IMR-90 (cell line): ENCODE data around the gene MTLN. TPM values are rescaled to one million over a fixed set of nuclear protein-coding genes. Genes with fewer than 3 reads are reported as not detected.

Experiments used
- ATAC-seq: fragments of 200-7000 bp; cut with Tn5 transposase; 2 replicates; pipeline ENCODE4 v1.9.1; 2020; ENCODE audit warnings: low read depth, mild to moderate bottlenecking, moderate library complexity
- BruUV-seq: library from RNA; stranded (reverse); fragments of 400-500 nt; replicated peaks from 2 replicates; lab custom pipeline; 2021; lab: Mats Ljungman, UMichigan
- CTCF ChIA-PET: fragments of 300-600 bp; formaldehyde crosslinking; extraction: SDS; loops from one replicate; lab custom pipeline; 2021; ENCODE audit warnings: antibody characterized with exemption; lab: Yijun Ruan, JAX
- POLR2A ChIA-PET: fragments of 300-600 bp; sonication (Branson Sonifier 250); formaldehyde crosslinking; loops from one replicate; lab custom pipeline; 2022; ENCODE audit warnings: antibody characterized with exemption; ENCODE audit not compliant: unreplicated experiment; lab: Charles Lee
- DNase-seq: peaks from one replicate; pipeline ENCODE4 v3.0.0; 2013
- H2AFZ ChIP-seq: replicated peaks from 2 replicates; pipeline ENCODE3; 2013; ENCODE audit warnings: low read length, mild to moderate bottlenecking; ENCODE audit not compliant: poor library complexity
- H2AK5ac ChIP-seq: 2 replicates; pipeline ENCODE4 v1.6.1; 2013; ENCODE audit warnings: low read depth, low read length, inconsistent platforms
- H2AK9ac ChIP-seq: replicated peaks from 2 replicates; pipeline ENCODE3; 2013; ENCODE audit warnings: mild to moderate bottlenecking, low read depth, low read length, moderate library complexity; ENCODE audit not compliant: poor library complexity
- H2BK120ac ChIP-seq: 2 replicates; pipeline ENCODE4 v1.6.1; 2013; ENCODE audit warnings: low read depth, low read length, inconsistent platforms
- H2BK15ac ChIP-seq: 3 replicates; pipeline ENCODE4 v1.6.1; 2013; ENCODE audit warnings: low read depth, low read length, inconsistent platforms
- H2BK20ac ChIP-seq: 2 replicates; pipeline ENCODE4 v1.6.1; 2013; ENCODE audit warnings: low read depth, mild to moderate bottlenecking, inconsistent platforms, low read length, moderate library complexity
- H2BK5ac ChIP-seq: 2 replicates; pipeline ENCODE4 v1.6.1; 2013; ENCODE audit warnings: mild to moderate bottlenecking, low read depth, low read length, inconsistent platforms; ENCODE audit not compliant: poor library complexity, severe bottlenecking
- H3K14ac ChIP-seq: replicated peaks from 2 replicates; pipeline ENCODE4 v1.6.1; 2013; ENCODE audit warnings: low read depth, low read length, inconsistent platforms
- H3K18ac ChIP-seq: 2 replicates; pipeline ENCODE4 v1.6.1; 2013; ENCODE audit warnings: low read depth, low read length, control low read depth
- H3K23ac ChIP-seq: 2 replicates; pipeline ENCODE4 v1.6.1; 2013; ENCODE audit warnings: low read depth, low read length, inconsistent platforms
- H3K27ac ChIP-seq: 2 replicates; pipeline ENCODE4 v1.5.1; 2013; ENCODE audit warnings: mild to moderate bottlenecking, control low read depth, low read length; ENCODE audit not compliant: insufficient read depth
- H3K27me3 ChIP-seq: 2 replicates; pipeline ENCODE4 v1.6.1; 2013; ENCODE audit warnings: low read length; ENCODE audit not compliant: control insufficient read depth, insufficient read depth
- H3K36me3 ChIP-seq: 2 replicates; pipeline ENCODE4 v1.6.1; 2013; ENCODE audit warnings: low read length, mixed read lengths; ENCODE audit not compliant: control insufficient read depth, insufficient read depth
- H3K4ac ChIP-seq: 2 replicates; pipeline ENCODE4 v1.6.1; 2013; ENCODE audit warnings: low read depth, low read length, inconsistent platforms
- H3K4me1 ChIP-seq: 2 replicates; pipeline ENCODE4 v1.6.1; 2013; ENCODE audit warnings: low read length, mixed read lengths; ENCODE audit not compliant: control insufficient read depth, insufficient read depth
- H3K4me2 ChIP-seq: 2 replicates; pipeline ENCODE4 v1.6.1; 2013; ENCODE audit warnings: low read depth, mild to moderate bottlenecking, control low read depth, low read length, moderate library complexity
- H3K4me3 ChIP-seq: 2 replicates; pipeline ENCODE4 v1.5.1; 2013; ENCODE audit warnings: low read depth, mild to moderate bottlenecking, control low read depth, low read length, moderate library complexity; ENCODE audit not compliant: insufficient read depth
- H3K56ac ChIP-seq: 2 replicates; pipeline ENCODE4 v1.6.1; 2013; ENCODE audit warnings: low read length, inconsistent platforms; ENCODE audit not compliant: insufficient read depth; ENCODE audit errors: extremely low read depth
- H3K79me1 ChIP-seq, 2 experiments: 2 replicates each; pipeline ENCODE4 v1.6.1; 2013; ENCODE audit warnings: low read length in 2 of 2, inconsistent platforms in 1 of 2, low read depth in 1 of 2
- H3K9ac ChIP-seq: 2 replicates; pipeline ENCODE4 v1.6.1; 2013; ENCODE audit warnings: low read depth, low read length, control low read depth
- H3K9me1 ChIP-seq: 2 replicates; pipeline ENCODE4 v1.6.1; 2013; ENCODE audit warnings: low read length, inconsistent platforms; ENCODE audit not compliant: insufficient read depth
- H3K9me3 ChIP-seq: 2 replicates; pipeline ENCODE4 v1.6.1; 2013; ENCODE audit warnings: low read length; ENCODE audit not compliant: control insufficient read depth, insufficient read depth
- H4K20me1 ChIP-seq: 2 replicates; pipeline ENCODE4 v1.6.1; 2013; ENCODE audit warnings: low read length, inconsistent platforms; ENCODE audit not compliant: insufficient read depth
- H4K5ac ChIP-seq: 2 replicates; pipeline ENCODE4 v1.6.1; 2013; ENCODE audit warnings: mild to moderate bottlenecking, low read depth, low read length, control low read depth
- H4K8ac ChIP-seq, 2 experiments: 2 replicates each; pipeline ENCODE4 v1.6.1; 2013; ENCODE audit warnings: low read depth in 2 of 2, low read length in 2 of 2, control low read depth in 1 of 2, inconsistent platforms in 1 of 2
- H4K91ac ChIP-seq: 2 replicates; pipeline ENCODE4 v1.6.1; 2013; ENCODE audit warnings: low read depth, low read length, inconsistent platforms; ENCODE audit not compliant: insufficient read depth
- BHLHE40 ChIP-seq: fragments of 150-350 bp; IDR thresholded peaks from 2 replicates; pipeline ENCODE4 v1.6.1; 2016; ENCODE audit warnings: mild to moderate bottlenecking, low read depth, low read length
- CEBPB ChIP-seq: IDR thresholded peaks from 2 replicates; pipeline ENCODE4 v1.6.1; 2012; ENCODE audit warnings: low read depth, low read length, improper control_type of control experiment
- CHD1 ChIP-seq: IDR thresholded peaks from 2 replicates; pipeline ENCODE4 v1.6.1; 2012; ENCODE audit warnings: low read depth, low read length, improper control_type of control experiment
- FOS ChIP-seq: fragments of 150-350 bp; IDR thresholded peaks from 2 replicates; pipeline ENCODE4 v1.6.1; 2016; ENCODE audit warnings: low read depth, low read length
- MAFK ChIP-seq: IDR thresholded peaks from 2 replicates; pipeline ENCODE4 v1.6.1; 2012; ENCODE audit warnings: low read depth, low read length, improper control_type of control experiment
- MAZ ChIP-seq: IDR thresholded peaks from 2 replicates; pipeline ENCODE4 v1.6.1; 2012; ENCODE audit warnings: low read depth, mild to moderate bottlenecking, low read length, improper control_type of control experiment, moderate library complexity, borderline replicate concordance
- MXI1 ChIP-seq: IDR thresholded peaks from 2 replicates; pipeline ENCODE4 v1.6.1; 2012; ENCODE audit warnings: low read depth, mild to moderate bottlenecking, low read length, moderate library complexity, borderline replicate concordance
- NFE2L2 ChIP-seq: fragments of 150-350 bp; IDR thresholded peaks from 2 replicates; pipeline ENCODE4 v1.6.1; 2016; ENCODE audit warnings: low read depth, mild to moderate bottlenecking, low read length
- POLR2A ChIP-seq: IDR thresholded peaks from 2 replicates; pipeline ENCODE4 v1.6.1; 2012; ENCODE audit warnings: mild to moderate bottlenecking, low read depth, low read length
- RAD21 ChIP-seq: IDR thresholded peaks from 2 replicates; pipeline ENCODE4 v1.6.1; 2012; ENCODE audit warnings: low read length, improper control_type of control experiment
- RCOR1 ChIP-seq: IDR thresholded peaks from 2 replicates; pipeline ENCODE4 v1.6.1; 2012; ENCODE audit warnings: mild to moderate bottlenecking, low read length, improper control_type of control experiment; ENCODE audit not compliant: insufficient replicate concordance
- RFX5 ChIP-seq: IDR thresholded peaks from 2 replicates; pipeline ENCODE4 v1.8.0; 2012; ENCODE audit warnings: low read depth, mild to moderate bottlenecking, low read length, moderate library complexity
- SMC3 ChIP-seq: fragments of 150-350 bp; IDR thresholded peaks from 2 replicates; pipeline ENCODE4 v1.6.1; 2016; ENCODE audit warnings: low read depth, mild to moderate bottlenecking, antibody characterized with exemption, low read length, moderate library complexity
- USF2 ChIP-seq: fragments of 150-350 bp; IDR thresholded peaks from 2 replicates; pipeline ENCODE4 v1.6.1; 2017; ENCODE audit warnings: mild to moderate bottlenecking, antibody characterized with exemption, low read length, low read depth
- WGBS, 2 experiments: methylation state at CpG; one replicate each; pipeline versions ENCODE4 v1.1.5 to v1.1.7; 2013; ENCODE audit warnings: missing lambda C conversion rate in 2 of 2; ENCODE audit not compliant: insufficient read length in 1 of 2; ENCODE audit errors: extremely low coverage in 2 of 2; 5-methylcytosine and 5-hydroxymethylcytosine counted together
- dilution Hi-C: fragments of 300-500 bp; cut with HindIII; formaldehyde crosslinking; loops from one replicate; pipeline ENCODE4 v1.14.3; 2018; ENCODE audit warnings: low sequenced_read_pairs; ENCODE audit not compliant: unreplicated experiment
- in situ Hi-C: fragments of 300-500 bp; cut with MboI; formaldehyde crosslinking; loops from 3 replicates; pipeline ENCODE4 v1.14.3; 2019; ENCODE audit warnings: low sequenced_read_pairs, inconsistent platforms, mixed read lengths
- intact Hi-C: fragments of 100-400 bp; cut with micrococcal nuclease; formaldehyde crosslinking; loops from 2 replicates; pipeline ENCODE4 v1.10.0; 2022
- polyA plus RNA-seq, 3 experiments: library from polyadenylated mRNA; depleted of rRNA; stranded (reverse); fragments of >200 nt; gene quantifications; 2 replicates each; pipeline ENCODE4 v1.2.3, GENCODE V29; 2012; ENCODE audit warnings: low replicate concordance in 1 of 3
- total RNA-seq: library from RNA; depleted of rRNA; stranded (reverse); fragments of >200 nt; gene quantifications from 2 replicates; pipeline ENCODE4 v1.2.3, GENCODE V29; 2012
- TF ChIP-seq, protein P1 (sequence below): conservative IDR thresholded peaks from 2 replicates; pipeline ENCODE4 v1.5.1; 2012; ENCODE audit warnings: mild to moderate bottlenecking, low read depth, low read length, improper control_type of control experiment
- TF ChIP-seq, protein P2 (sequence below): fragments of 150-350 bp; IDR thresholded peaks from 2 replicates; pipeline ENCODE4 v1.6.1; 2016; ENCODE audit warnings: low read depth, mild to moderate bottlenecking, low read length, moderate library complexity, borderline replicate concordance

Gene MTLN
- total and polyA plus RNA-seq, 2 of the 4 experiments (the other 2 are of a cell fraction): 13.5 to 14.5 TPM

GRCh38 chr2:110219496-110220189, 7.3 kb upstream of the MTLN start:
- H3K56ac ChIP-seq: no peak overlapping the region
- no peak overlapping the region for H3K9ac ChIP-seq
- H3K9me1 ChIP-seq: no peaks in the 10 kb centered on the region
- dilution Hi-C loops (no loop called here), intact Hi-C loops (no loop called here), in situ Hi-C loops (no loop called here)
- BruUV-seq: no TSS peak
- no peaks in the 10 kb centered on the region for H3K9me3 ChIP-seq
- no peak overlapping the region for H3K4me3 ChIP-seq
- H2AFZ ChIP-seq: no peak overlapping the region
- peaks cover 37% of the 10 kb centered on the region for H3K27me3 ChIP-seq
- no peak overlapping the region for H2AK9ac ChIP-seq
- H2AK5ac ChIP-seq: no peak overlapping the region
- WGBS, 2 experiments: 25% methylated on average over 1 of the region's 1 CpG; no CpG with 5 or more reads in 1 of the 2 experiments
- no peaks in the 10 kb centered on the region for H3K4me1 ChIP-seq
- no peak overlapping the region for H3K23ac ChIP-seq
- H3K4me2 ChIP-seq: no peak overlapping the region
- H3K4ac ChIP-seq: no peak overlapping the region
- peak; percentile 48 for DNase-seq
- no peak overlapping the region for H2BK5ac ChIP-seq
- no peaks in the 10 kb centered on the region for H4K20me1 ChIP-seq
- no peak overlapping the region for H3K18ac ChIP-seq
- no peak overlapping the region for H4K91ac ChIP-seq
- H3K36me3 ChIP-seq: no peaks in the 10 kb centered on the region
- no peak overlapping the region for H3K14ac ChIP-seq
- no peaks in the 10 kb centered on the region for H3K79me1 ChIP-seq
- no peak overlapping the region for H2BK20ac ChIP-seq
- no peak overlapping the region for H4K8ac ChIP-seq
- no peak overlapping the region for H2BK15ac ChIP-seq
- peak; percentile 62 for ATAC-seq
- no peak for TF ChIP-seq POLR2A
- TF ChIP-seq NFE2L2: no peak
- no peak for TF ChIP-seq CEBPB
- TF ChIP-seq, protein P1, sequence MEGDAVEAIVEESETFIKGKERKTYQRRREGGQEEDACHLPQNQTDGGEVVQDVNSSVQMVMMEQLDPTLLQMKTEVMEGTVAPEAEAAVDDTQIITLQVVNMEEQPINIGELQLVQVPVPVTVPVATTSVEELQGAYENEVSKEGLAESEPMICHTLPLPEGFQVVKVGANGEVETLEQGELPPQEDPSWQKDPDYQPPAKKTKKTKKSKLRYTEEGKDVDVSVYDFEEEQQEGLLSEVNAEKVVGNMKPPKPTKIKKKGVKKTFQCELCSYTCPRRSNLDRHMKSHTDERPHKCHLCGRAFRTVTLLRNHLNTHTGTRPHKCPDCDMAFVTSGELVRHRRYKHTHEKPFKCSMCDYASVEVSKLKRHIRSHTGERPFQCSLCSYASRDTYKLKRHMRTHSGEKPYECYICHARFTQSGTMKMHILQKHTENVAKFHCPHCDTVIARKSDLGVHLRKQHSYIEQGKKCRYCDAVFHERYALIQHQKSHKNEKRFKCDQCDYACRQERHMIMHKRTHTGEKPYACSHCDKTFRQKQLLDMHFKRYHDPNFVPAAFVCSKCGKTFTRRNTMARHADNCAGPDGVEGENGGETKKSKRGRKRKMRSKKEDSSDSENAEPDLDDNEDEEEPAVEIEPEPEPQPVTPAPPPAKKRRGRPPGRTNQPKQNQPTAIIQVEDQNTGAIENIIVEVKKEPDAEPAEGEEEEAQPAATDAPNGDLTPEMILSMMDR: no peak
- TF ChIP-seq MXI1: no peak
- TF ChIP-seq RFX5: no peak
- TF ChIP-seq USF2: no peak
- TF ChIP-seq, protein P2, sequence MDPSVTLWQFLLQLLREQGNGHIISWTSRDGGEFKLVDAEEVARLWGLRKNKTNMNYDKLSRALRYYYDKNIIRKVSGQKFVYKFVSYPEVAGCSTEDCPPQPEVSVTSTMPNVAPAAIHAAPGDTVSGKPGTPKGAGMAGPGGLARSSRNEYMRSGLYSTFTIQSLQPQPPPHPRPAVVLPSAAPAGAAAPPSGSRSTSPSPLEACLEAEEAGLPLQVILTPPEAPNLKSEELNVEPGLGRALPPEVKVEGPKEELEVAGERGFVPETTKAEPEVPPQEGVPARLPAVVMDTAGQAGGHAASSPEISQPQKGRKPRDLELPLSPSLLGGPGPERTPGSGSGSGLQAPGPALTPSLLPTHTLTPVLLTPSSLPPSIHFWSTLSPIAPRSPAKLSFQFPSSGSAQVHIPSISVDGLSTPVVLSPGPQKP: no peak
- no peak for TF ChIP-seq SMC3
- TF ChIP-seq CHD1: no peak
- TF ChIP-seq FOS: no peak
- TF ChIP-seq BHLHE40: no peak
- TF ChIP-seq RCOR1: no peak
- TF ChIP-seq MAFK: no peak
- TF ChIP-seq RAD21: no peak
- no peak for TF ChIP-seq MAZ
- H2BK120ac ChIP-seq: no peak overlapping the region
- no peak overlapping the region for H4K5ac ChIP-seq
- no peak overlapping the region for H3K27ac ChIP-seq
- ChIA-PET POLR2A (no interaction called here), CTCF (no interaction called here)
